A375 (cell line): ENCODE data around the gene NR1D2. TPM values are rescaled to one million over a fixed set of nuclear protein-coding genes. Genes with fewer than 3 reads are reported as not detected.

Source experiments
- total RNA-seq: library from RNA; depleted of rRNA; stranded (reverse); fragments of >200 nt; shearing (Covaris generic); gene quantifications from 2 replicates; pipeline ENCODE4 v1.2.3, GENCODE V29; 2014; rRNA removed

NR1D2 gene
- total RNA-seq, result 36.7 and 46.0 TPM in 2 replicates

GRCh38 chr3:23944861-23945662 lies at the start of gene NR1D2:
NR1D2 (plus strand) TSS chr3:23945286; CDS start chr3:23945579, 293 bp downstream.

GRCh38 chr3:23916886-23917678 lies 28.0 kb upstream of the NR1D2 start, which contains the start of the genes NKIRAS1 and RPL15:
NKIRAS1 (minus strand) TSS chr3:23916990; CDS start chr3:23910904, 6,086 bp downstream.
RPL15 (plus strand) TSS chr3:23917132; CDS start chr3:23917860, 728 bp downstream.

Other genes with a start within 250 kb of the NR1D2 start
- 74.9 and 77.0 TPM in 2 replicates for gene UBE2E1, start 139.3 kb upstream of the NR1D2 start, total RNA-seq
- gene NKIRAS1, start 28.3 kb upstream of the NR1D2 start, total RNA-seq, result 14.5 and 17.7 TPM in 2 replicates
- gene RPL15, start 28.2 kb upstream of the NR1D2 start, total RNA-seq, result 2,757 and 2,775 TPM in 2 replicates